IMR-90 (cell line): ENCODE results near the gene CNPPD1. TPM values are rescaled to one million over a fixed set of nuclear protein-coding genes. Genes with fewer than 3 reads are reported as not detected.

Experiments
- ATAC-seq: fragments of 200-7000 bp; cut with Tn5 transposase; 2 replicates; pipeline ENCODE4 v1.9.1; 2020; ENCODE audit warnings: low read depth, mild to moderate bottlenecking, moderate library complexity
- BruUV-seq: library from RNA; stranded (reverse); fragments of 400-500 nt; replicated peaks from 2 replicates; lab custom pipeline; 2021; lab: Mats Ljungman, UMichigan
- CTCF ChIA-PET: fragments of 300-600 bp; formaldehyde crosslinking; extraction: SDS; loops from one replicate; lab custom pipeline; 2021; ENCODE audit warnings: antibody characterized with exemption; lab: Yijun Ruan, JAX
- POLR2A ChIA-PET: fragments of 300-600 bp; sonication (Branson Sonifier 250); formaldehyde crosslinking; loops from one replicate; lab custom pipeline; 2022; ENCODE audit warnings: antibody characterized with exemption; ENCODE audit not compliant: unreplicated experiment; lab: Charles Lee
- DNase-seq: peaks from one replicate; pipeline ENCODE4 v3.0.0; 2013
- H2AFZ ChIP-seq: replicated peaks from 2 replicates; pipeline ENCODE3; 2013; ENCODE audit warnings: low read length, mild to moderate bottlenecking; ENCODE audit not compliant: poor library complexity
- H2AK5ac ChIP-seq: 2 replicates; pipeline ENCODE4 v1.6.1; 2013; ENCODE audit warnings: low read depth, low read length, inconsistent platforms
- H2AK9ac ChIP-seq: replicated peaks from 2 replicates; pipeline ENCODE3; 2013; ENCODE audit warnings: mild to moderate bottlenecking, low read depth, low read length, moderate library complexity; ENCODE audit not compliant: poor library complexity
- H2BK120ac ChIP-seq: 2 replicates; pipeline ENCODE4 v1.6.1; 2013; ENCODE audit warnings: low read depth, low read length, inconsistent platforms
- H2BK15ac ChIP-seq: 3 replicates; pipeline ENCODE4 v1.6.1; 2013; ENCODE audit warnings: low read depth, low read length, inconsistent platforms
- H2BK20ac ChIP-seq: 2 replicates; pipeline ENCODE4 v1.6.1; 2013; ENCODE audit warnings: low read depth, mild to moderate bottlenecking, inconsistent platforms, low read length, moderate library complexity
- H2BK5ac ChIP-seq: 2 replicates; pipeline ENCODE4 v1.6.1; 2013; ENCODE audit warnings: mild to moderate bottlenecking, low read depth, low read length, inconsistent platforms; ENCODE audit not compliant: poor library complexity, severe bottlenecking
- H3K14ac ChIP-seq: replicated peaks from 2 replicates; pipeline ENCODE4 v1.6.1; 2013; ENCODE audit warnings: low read depth, low read length, inconsistent platforms
- H3K18ac ChIP-seq: 2 replicates; pipeline ENCODE4 v1.6.1; 2013; ENCODE audit warnings: low read depth, low read length, control low read depth
- H3K23ac ChIP-seq: 2 replicates; pipeline ENCODE4 v1.6.1; 2013; ENCODE audit warnings: low read depth, low read length, inconsistent platforms
- H3K27ac ChIP-seq: 2 replicates; pipeline ENCODE4 v1.5.1; 2013; ENCODE audit warnings: mild to moderate bottlenecking, control low read depth, low read length; ENCODE audit not compliant: insufficient read depth
- H3K27me3 ChIP-seq: 2 replicates; pipeline ENCODE4 v1.6.1; 2013; ENCODE audit warnings: low read length; ENCODE audit not compliant: control insufficient read depth, insufficient read depth
- H3K36me3 ChIP-seq: 2 replicates; pipeline ENCODE4 v1.6.1; 2013; ENCODE audit warnings: low read length, mixed read lengths; ENCODE audit not compliant: control insufficient read depth, insufficient read depth
- H3K4ac ChIP-seq: 2 replicates; pipeline ENCODE4 v1.6.1; 2013; ENCODE audit warnings: low read depth, low read length, inconsistent platforms
- H3K4me1 ChIP-seq: 2 replicates; pipeline ENCODE4 v1.6.1; 2013; ENCODE audit warnings: low read length, mixed read lengths; ENCODE audit not compliant: control insufficient read depth, insufficient read depth
- H3K4me2 ChIP-seq: 2 replicates; pipeline ENCODE4 v1.6.1; 2013; ENCODE audit warnings: low read depth, mild to moderate bottlenecking, control low read depth, low read length, moderate library complexity
- H3K4me3 ChIP-seq: 2 replicates; pipeline ENCODE4 v1.5.1; 2013; ENCODE audit warnings: low read depth, mild to moderate bottlenecking, control low read depth, low read length, moderate library complexity; ENCODE audit not compliant: insufficient read depth
- H3K56ac ChIP-seq: 2 replicates; pipeline ENCODE4 v1.6.1; 2013; ENCODE audit warnings: low read length, inconsistent platforms; ENCODE audit not compliant: insufficient read depth; ENCODE audit errors: extremely low read depth
- H3K79me1 ChIP-seq, 2 experiments: 2 replicates each; pipeline ENCODE4 v1.6.1; 2013; ENCODE audit warnings: low read length in 2 of 2, inconsistent platforms in 1 of 2, low read depth in 1 of 2
- H3K9ac ChIP-seq: 2 replicates; pipeline ENCODE4 v1.6.1; 2013; ENCODE audit warnings: low read depth, low read length, control low read depth
- H3K9me1 ChIP-seq: 2 replicates; pipeline ENCODE4 v1.6.1; 2013; ENCODE audit warnings: low read length, inconsistent platforms; ENCODE audit not compliant: insufficient read depth
- H3K9me3 ChIP-seq: 2 replicates; pipeline ENCODE4 v1.6.1; 2013; ENCODE audit warnings: low read length; ENCODE audit not compliant: control insufficient read depth, insufficient read depth
- H4K20me1 ChIP-seq: 2 replicates; pipeline ENCODE4 v1.6.1; 2013; ENCODE audit warnings: low read length, inconsistent platforms; ENCODE audit not compliant: insufficient read depth
- H4K5ac ChIP-seq: 2 replicates; pipeline ENCODE4 v1.6.1; 2013; ENCODE audit warnings: mild to moderate bottlenecking, low read depth, low read length, control low read depth
- H4K8ac ChIP-seq, 2 experiments: 2 replicates each; pipeline ENCODE4 v1.6.1; 2013; ENCODE audit warnings: low read depth in 2 of 2, low read length in 2 of 2, control low read depth in 1 of 2, inconsistent platforms in 1 of 2
- H4K91ac ChIP-seq: 2 replicates; pipeline ENCODE4 v1.6.1; 2013; ENCODE audit warnings: low read depth, low read length, inconsistent platforms; ENCODE audit not compliant: insufficient read depth
- BHLHE40 ChIP-seq: fragments of 150-350 bp; IDR thresholded peaks from 2 replicates; pipeline ENCODE4 v1.6.1; 2016; ENCODE audit warnings: mild to moderate bottlenecking, low read depth, low read length
- CEBPB ChIP-seq: IDR thresholded peaks from 2 replicates; pipeline ENCODE4 v1.6.1; 2012; ENCODE audit warnings: low read depth, low read length, improper control_type of control experiment
- CHD1 ChIP-seq: IDR thresholded peaks from 2 replicates; pipeline ENCODE4 v1.6.1; 2012; ENCODE audit warnings: low read depth, low read length, improper control_type of control experiment
- CTCF ChIP-seq: conservative IDR thresholded peaks from 2 replicates; pipeline ENCODE4 v1.5.1; 2012; ENCODE audit warnings: mild to moderate bottlenecking, low read depth, low read length, improper control_type of control experiment
- ELK1 ChIP-seq: fragments of 150-350 bp; IDR thresholded peaks from 2 replicates; pipeline ENCODE4 v1.6.1; 2016; ENCODE audit warnings: low read depth, mild to moderate bottlenecking, low read length, moderate library complexity, borderline replicate concordance
- FOS ChIP-seq: fragments of 150-350 bp; IDR thresholded peaks from 2 replicates; pipeline ENCODE4 v1.6.1; 2016; ENCODE audit warnings: low read depth, low read length
- MAFK ChIP-seq: IDR thresholded peaks from 2 replicates; pipeline ENCODE4 v1.6.1; 2012; ENCODE audit warnings: low read depth, low read length, improper control_type of control experiment
- MAZ ChIP-seq: IDR thresholded peaks from 2 replicates; pipeline ENCODE4 v1.6.1; 2012; ENCODE audit warnings: low read depth, mild to moderate bottlenecking, low read length, improper control_type of control experiment, moderate library complexity, borderline replicate concordance
- MXI1 ChIP-seq: IDR thresholded peaks from 2 replicates; pipeline ENCODE4 v1.6.1; 2012; ENCODE audit warnings: low read depth, mild to moderate bottlenecking, low read length, moderate library complexity, borderline replicate concordance
- NFE2L2 ChIP-seq: fragments of 150-350 bp; IDR thresholded peaks from 2 replicates; pipeline ENCODE4 v1.6.1; 2016; ENCODE audit warnings: low read depth, mild to moderate bottlenecking, low read length
- RAD21 ChIP-seq: IDR thresholded peaks from 2 replicates; pipeline ENCODE4 v1.6.1; 2012; ENCODE audit warnings: low read length, improper control_type of control experiment
- RCOR1 ChIP-seq: IDR thresholded peaks from 2 replicates; pipeline ENCODE4 v1.6.1; 2012; ENCODE audit warnings: mild to moderate bottlenecking, low read length, improper control_type of control experiment; ENCODE audit not compliant: insufficient replicate concordance
- RFX5 ChIP-seq: IDR thresholded peaks from 2 replicates; pipeline ENCODE4 v1.8.0; 2012; ENCODE audit warnings: low read depth, mild to moderate bottlenecking, low read length, moderate library complexity
- SMC3 ChIP-seq: fragments of 150-350 bp; IDR thresholded peaks from 2 replicates; pipeline ENCODE4 v1.6.1; 2016; ENCODE audit warnings: low read depth, mild to moderate bottlenecking, antibody characterized with exemption, low read length, moderate library complexity
- USF2 ChIP-seq: fragments of 150-350 bp; IDR thresholded peaks from 2 replicates; pipeline ENCODE4 v1.6.1; 2017; ENCODE audit warnings: mild to moderate bottlenecking, antibody characterized with exemption, low read length, low read depth
- WGBS, 2 experiments: methylation state at CpG; one replicate each; pipeline versions ENCODE4 v1.1.5 to v1.1.7; 2013; ENCODE audit warnings: missing lambda C conversion rate in 2 of 2; ENCODE audit not compliant: insufficient read length in 1 of 2; ENCODE audit errors: extremely low coverage in 2 of 2; 5-methylcytosine and 5-hydroxymethylcytosine counted together
- dilution Hi-C: fragments of 300-500 bp; cut with HindIII; formaldehyde crosslinking; loops from one replicate; pipeline ENCODE4 v1.14.3; 2018; ENCODE audit warnings: low sequenced_read_pairs; ENCODE audit not compliant: unreplicated experiment
- in situ Hi-C: fragments of 300-500 bp; cut with MboI; formaldehyde crosslinking; loops from 3 replicates; pipeline ENCODE4 v1.14.3; 2019; ENCODE audit warnings: low sequenced_read_pairs, inconsistent platforms, mixed read lengths
- intact Hi-C: fragments of 100-400 bp; cut with micrococcal nuclease; formaldehyde crosslinking; loops from 2 replicates; pipeline ENCODE4 v1.10.0; 2022
- polyA plus RNA-seq, 3 experiments: library from polyadenylated mRNA; depleted of rRNA; stranded (reverse); fragments of >200 nt; gene quantifications; 2 replicates each; pipeline ENCODE4 v1.2.3, GENCODE V29; 2012; ENCODE audit warnings: low replicate concordance in 1 of 3
- total RNA-seq: library from RNA; depleted of rRNA; stranded (reverse); fragments of >200 nt; gene quantifications from 2 replicates; pipeline ENCODE4 v1.2.3, GENCODE V29; 2012

Gene CNPPD1
- total and polyA plus RNA-seq, 2 of the 4 experiments (the other 2 are of a cell fraction) = 11.1 to 29.2 TPM

GRCh38 chr2:219199470-219200211 lies 22.9 kb upstream of the CNPPD1 start:
- Histone ChIP-seq H3K18ac (no peak overlapping the region), H2BK15ac (no peak overlapping the region), H3K9me3 (no peaks in the 10 kb centered on the region), H3K9ac (no peak overlapping the region), H3K79me1 (no peaks in the 10 kb centered on the region), H3K9me1 (no peaks in the 10 kb centered on the region), H3K27me3 (peaks cover 12% of the 10 kb centered on the region), H2BK20ac (no peak overlapping the region), H4K20me1 (no peaks in the 10 kb centered on the region), H3K23ac (no peak overlapping the region), H3K27ac (no peak overlapping the region), H2BK5ac (no peak overlapping the region), H3K4me3 (no peak overlapping the region), H2AK5ac (no peak overlapping the region), H4K91ac (no peak overlapping the region), H3K4ac (no peak overlapping the region), H3K36me3 (no peaks in the 10 kb centered on the region), H4K8ac (no peak overlapping the region), H2AK9ac (no peak overlapping the region), H3K4me2 (no peak overlapping the region), H3K4me1 (no peaks in the 10 kb centered on the region), H3K56ac (no peak overlapping the region), H4K5ac (no peak overlapping the region), H3K14ac (no peak overlapping the region), H2AFZ (no peak overlapping the region), H2BK120ac (no peak overlapping the region)
- dilution Hi-C loops = no loop called here
- ChIA-PET POLR2A (no interaction called here), CTCF (interaction anchor here (0.6 kb wide), 1 partner anchor 54 kb away, joined by 3 read pairs; no protein-coding TSS in a partner anchor)
- ATAC-seq (no peak), DNase-seq (no peak)
- 48% methylated on average over 2 of the region's 12 CpGs; no CpG with 5 or more reads in 1 of the 2 experiments for WGBS, 2 experiments
- intact Hi-C loops = no loop called here
- no TSS peak for BruUV-seq
- TF ChIP-seq FOS = no peak
- no peak for TF ChIP-seq MAZ
- TF ChIP-seq MAFK = no peak
- TF ChIP-seq RCOR1 = no peak
- no peak for TF ChIP-seq ELK1
- no peak for TF ChIP-seq MXI1
- no peak for TF ChIP-seq RFX5
- no peak for TF ChIP-seq BHLHE40
- no peak for TF ChIP-seq RAD21
- no peak for TF ChIP-seq USF2
- no peak for TF ChIP-seq CEBPB
- TF ChIP-seq SMC3 = no peak
- no peak for TF ChIP-seq CTCF
- no peak for TF ChIP-seq CHD1
- no peak for TF ChIP-seq NFE2L2
- in situ Hi-C loops = no loop called here
